Stimulated activated CD8-positive, alpha-beta memory T cell treated with anti-CD3 and anti-CD28 coated beads, Interleukin-2, amount 100 ng/mL, for 48 hours (primary cell): ENCODE measurements around the gene C1QC.
A peak's percentile ranks its signal among the peaks of the same experiment; 100 is the strongest.
"Not testable (repeated sequence)": the region's sequence is repeated elsewhere in the genome, so short reads cannot be mapped to it uniquely, and the experiment has no call there.

Experiments
- DNase-seq, 2 donors: peaks; one replicate each; pipeline ENCODE4 v3.0.0-alpha.2; 2020; ENCODE audit warnings: low read depth in 2 of 2

The C1QC gene

GRCh38 chr1:22650089-22650693 lies 6.8 kb downstream of the C1QC start:
- no peak for DNase-seq

- DNase-seq: no peak
These were observed 8.8 kb downstream of the C1QC start for GRCh38 chr1:22651941-22652856.

- DNase-seq: no peak
These were observed 9.5 kb downstream of the C1QC start, which contains the start of gene C1QB for GRCh38 chr1:22652881-22653316. C1QB (plus strand) TSS chr1:22653236; CDS start chr1:22659463, 6,227 bp downstream.

DNA sequence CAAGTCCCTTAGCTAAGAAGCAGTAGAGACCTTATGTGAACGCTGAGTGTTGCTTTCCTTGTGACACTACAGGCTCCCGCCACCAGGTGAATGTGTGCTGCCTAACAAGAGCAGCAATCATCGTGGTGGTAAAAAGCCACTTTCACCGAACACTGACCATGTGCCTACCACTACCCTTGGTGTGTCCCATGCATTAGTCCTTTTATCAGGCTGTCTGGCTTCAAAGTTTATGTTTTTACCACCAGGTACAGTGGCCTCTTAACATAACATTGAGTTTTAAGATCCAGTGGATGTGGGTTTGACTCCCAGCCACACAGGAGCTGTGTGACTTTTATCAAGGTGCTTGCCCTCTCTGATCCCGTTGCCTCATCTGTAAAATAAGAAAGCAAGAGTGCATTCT lies 11.3 kb downstream of the C1QC start:
- no peak for DNase-seq

- no peak for DNase-seq
These were observed 15.1 kb downstream of the C1QC start for GRCh38 chr1:22658385-22659163.

DNA sequence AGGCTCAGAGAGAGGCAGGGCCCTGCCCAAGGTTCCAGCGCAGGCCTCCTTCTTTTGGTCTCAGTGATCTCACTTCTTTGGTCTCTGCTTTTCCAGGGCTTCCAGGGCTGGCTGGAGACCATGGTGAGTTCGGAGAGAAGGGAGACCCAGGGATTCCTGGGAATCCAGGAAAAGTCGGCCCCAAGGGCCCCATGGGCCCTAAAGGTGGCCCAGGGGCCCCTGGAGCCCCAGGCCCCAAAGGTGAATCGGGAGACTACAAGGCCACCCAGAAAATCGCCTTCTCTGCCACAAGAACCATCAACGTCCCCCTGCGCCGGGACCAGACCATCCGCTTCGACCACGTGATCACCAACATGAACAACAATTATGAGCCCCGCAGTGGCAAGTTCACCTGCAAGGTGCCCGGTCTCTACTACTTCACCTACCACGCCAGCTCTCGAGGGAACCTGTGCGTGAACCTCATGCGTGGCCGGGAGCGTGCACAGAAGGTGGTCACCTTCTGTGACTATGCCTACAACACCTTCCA lies 17.3 kb downstream of the C1QC start:
- no peak for DNase-seq

DNA sequence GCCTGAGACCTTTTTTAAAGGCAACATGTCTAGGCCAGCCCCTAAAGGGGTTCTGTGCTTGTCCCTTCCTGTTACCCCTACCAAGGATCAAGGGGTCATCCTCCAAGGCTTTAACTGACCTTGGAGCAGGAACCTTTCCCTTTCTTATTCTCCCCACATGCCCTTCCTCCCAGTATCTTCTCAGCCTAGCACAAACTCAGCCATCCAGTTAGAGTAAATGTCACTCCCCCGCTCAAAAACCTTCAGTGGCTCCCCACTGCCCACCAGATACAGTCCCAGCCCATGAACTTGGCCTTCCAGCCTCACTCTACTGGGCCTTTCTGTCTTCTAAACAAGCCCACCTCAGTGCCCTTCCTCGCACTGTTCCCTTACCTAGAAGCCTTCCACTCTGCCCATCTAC lies 18.4 kb downstream of the C1QC start:
- no peak for DNase-seq

- no peak for DNase-seq
These were observed 18.9 kb downstream of the C1QC start for GRCh38 chr1:22662318-22662717.

- DNase-seq: no peak
These were observed 19.6 kb downstream of the C1QC start for GRCh38 chr1:22662986-22663408.

- no peak for DNase-seq
These were observed 22.3 kb downstream of the C1QC start for GRCh38 chr1:22665752-22666151.

DNA sequence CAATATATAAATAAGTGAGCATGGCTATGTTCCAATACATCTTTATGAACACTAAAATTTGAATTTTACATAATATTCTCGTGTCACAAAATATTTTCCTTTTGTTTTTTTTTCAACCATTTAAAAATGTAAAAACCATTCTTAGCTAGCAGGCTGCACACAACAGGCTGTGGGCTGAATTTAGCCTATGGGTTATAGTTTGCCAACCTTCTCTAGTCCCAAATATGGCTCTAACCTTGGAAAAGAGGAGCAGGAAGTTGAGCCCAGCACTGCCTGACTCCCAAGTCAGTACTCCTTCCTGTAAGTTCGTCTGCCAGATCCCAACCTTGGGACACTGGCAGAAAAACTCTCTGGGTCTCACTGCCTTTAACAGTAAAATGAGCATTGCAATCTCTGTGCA lies 23.0 kb downstream of the C1QC start:
- no peak for DNase-seq

DNA sequence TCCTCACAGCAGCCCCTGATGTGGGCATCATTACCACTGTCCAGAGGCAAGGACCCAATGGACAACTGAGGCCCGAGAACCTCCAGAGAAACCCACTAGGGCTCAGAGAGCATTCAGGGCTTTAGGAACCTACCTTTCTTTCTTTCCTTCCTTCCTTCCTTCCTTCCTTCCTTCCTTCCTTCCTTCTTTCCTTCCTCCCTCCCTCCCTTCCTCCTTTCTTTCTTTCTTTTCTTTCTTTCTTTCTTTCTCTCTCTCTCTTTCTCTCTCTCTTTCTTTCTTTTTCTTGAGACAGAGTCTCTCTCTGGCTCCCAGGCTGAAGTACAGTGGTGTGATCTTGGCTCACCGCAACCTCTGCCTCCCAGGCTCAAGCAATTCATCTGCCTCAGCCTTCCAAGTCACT lies 25.4 kb downstream of the C1QC start:
- not testable (repeated sequence) for DNase-seq

- DNase-seq: no peak
These were observed 27.0 kb downstream of the C1QC start for GRCh38 chr1:22670352-22670975.

GRCh38 chr1:22671999-22672398 lies 28.6 kb downstream of the C1QC start:
- no peak for DNase-seq

- peak; percentile 19 to 26 for DNase-seq
These were observed 30.3 kb downstream of the C1QC start for GRCh38 chr1:22673486-22674409.

DNA sequence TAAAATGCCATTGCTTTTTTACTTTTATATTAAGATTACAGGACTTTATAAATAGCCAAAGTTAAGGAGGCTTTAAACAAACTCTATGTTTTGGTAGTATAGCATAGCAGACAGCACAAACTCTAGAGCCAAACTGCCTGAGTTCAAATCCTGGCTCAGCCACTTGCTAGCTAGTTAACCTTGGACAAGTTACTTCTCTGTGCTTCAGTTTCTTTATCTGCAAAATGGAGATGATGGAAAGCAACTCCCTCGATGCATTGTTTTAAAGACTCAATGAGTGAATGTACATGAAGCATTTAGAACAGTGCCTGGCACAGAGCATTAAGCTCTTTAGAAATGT lies 30.9 kb downstream of the C1QC start:
- no peak for DNase-seq

GRCh38 chr1:22676151-22676550 lies 32.7 kb downstream of the C1QC start:
- not testable (repeated sequence) for DNase-seq

- no peak for DNase-seq
These were observed 33.6 kb downstream of the C1QC start for GRCh38 chr1:22676916-22677583.

DNA sequence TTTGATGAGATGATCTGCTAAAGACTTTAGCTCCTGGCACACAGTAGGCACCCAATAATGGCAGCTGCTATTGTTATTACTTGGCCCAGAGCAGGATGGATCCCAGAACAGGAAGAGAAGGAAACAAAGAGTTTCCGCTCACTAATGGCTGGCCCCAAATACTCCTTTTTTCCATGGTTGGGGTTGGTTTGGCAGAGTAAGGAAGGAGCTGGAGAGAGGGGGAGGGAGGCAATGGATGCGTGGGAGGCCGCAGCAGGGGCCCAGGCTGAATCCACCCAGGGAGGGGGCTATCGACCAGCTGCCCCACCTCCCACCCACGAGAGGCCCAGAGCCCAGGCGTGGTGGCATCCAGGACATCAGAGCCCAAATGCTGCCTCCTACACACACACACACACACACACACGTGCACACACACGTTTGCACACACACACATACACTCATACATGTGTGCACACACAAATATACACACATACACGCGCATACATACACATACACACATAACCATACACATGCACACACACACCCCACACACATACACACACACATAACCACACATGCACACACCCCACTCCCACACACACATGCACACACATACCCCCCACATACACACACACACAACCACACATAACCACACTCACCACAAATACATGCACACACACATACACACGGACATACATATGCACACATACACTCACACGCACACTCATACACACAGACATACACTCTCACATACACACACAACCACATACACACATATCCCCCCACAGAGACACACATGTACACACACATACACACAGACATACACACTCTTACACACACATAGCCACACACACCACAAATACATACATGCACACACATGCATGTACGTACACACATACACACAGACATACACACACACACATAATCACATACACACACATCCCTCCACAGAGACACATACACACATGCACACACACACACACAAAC lies 34.8 kb downstream of the C1QC start:
- DNase-seq: no peak
